HCT116 (cell line): Measurements from ENCODE around the gene TMEM244. TPM values are rescaled to one million over a fixed set of nuclear protein-coding genes. Genes with fewer than 3 reads are reported as not detected.
A peak's percentile ranks its signal among the peaks of the same experiment; 100 is the strongest.

Experiments
- ATAC-seq: fragments of 200-7000 bp; cut with Tn5 transposase; 2 replicates; pipeline ENCODE4 v1.9.1; 2020; ENCODE audit warnings: mild to moderate bottlenecking, moderate library complexity
- BruUV-seq: library from RNA; stranded (reverse); fragments of 400-500 nt; replicated peaks from 2 replicates; lab custom pipeline; 2021; lab: Mats Ljungman, UMichigan
- CTCF ChIA-PET: fragments of 300-600 bp; sonication (Branson Sonifier 250); formaldehyde crosslinking; loops from one replicate; lab custom pipeline; 2021; ENCODE audit warnings: antibody characterized with exemption; lab: Charles Lee
- POLR2A ChIA-PET: fragments of 300-600, 350-600 bp; sonication (Branson Sonifier 250); formaldehyde crosslinking; loops from one replicate; lab custom pipeline; 2021; ENCODE audit warnings: antibody characterized with exemption; lab: Charles Lee
- RAD21 ChIA-PET, 2 experiments: fragments of 300-600 bp; sonication (Branson Sonifier 250); formaldehyde crosslinking; loops; one replicate each; lab custom pipeline; 2023; ENCODE audit warnings: low total read pairs in 2 of 2; ENCODE audit not compliant: uncharacterized antibody in 2 of 2, unreplicated experiment in 2 of 2, low non-redundant PET in 1 of 2; lab: Charles Lee
- DNase-seq: peaks from one replicate; pipeline ENCODE4 v3.0.0-alpha.2; 2010; ENCODE audit warnings: low read depth, low spot score
- H2AFZ ChIP-seq: fragments of 200-600 bp; shearing (Covaris generic), sonication (generic); 2 replicates; pipeline ENCODE4 v1.6.1; 2017; ENCODE audit warnings: low read depth, mixed run types, mixed read lengths, antibody characterized with exemption, low read length; ENCODE audit not compliant: poor library complexity, severe bottlenecking
- H3K27ac ChIP-seq: 2 replicates; pipeline ENCODE4 v1.5.1; 2012; ENCODE audit warnings: low read depth, low read length
- H3K27me3 ChIP-seq: fragments of 200-600 bp; sonication (generic); 2 replicates; pipeline ENCODE4 v1.6.1; 2016; ENCODE audit warnings: mixed run types, low read length, mixed read lengths; ENCODE audit not compliant: insufficient read depth
- H3K36me3 ChIP-seq, 2 experiments: fragments of 200-500 bp in 1 of 2; fragments of 200-600 bp in 1 of 2; sonication (Bioruptor generic) in 1 of 2; sonication (generic) in 1 of 2; 2 replicates each; pipeline versions ENCODE4 v1.5.1 to v1.6.1; 2014 to 2016; ENCODE audit warnings: low read length in 2 of 2, inconsistent platforms in 1 of 2, mixed read lengths in 1 of 2, mixed run types in 1 of 2; ENCODE audit not compliant: insufficient read depth in 2 of 2, control insufficient read depth in 1 of 2
- H3K4me1 ChIP-seq, 2 experiments: fragments of 200-600 bp in 1 of 2; sonication (generic) in 1 of 2; 2 replicates each; pipeline versions ENCODE4 v1.5.1 to v1.6.1; 2012 to 2017; ENCODE audit warnings: low read length in 2 of 2, inconsistent platforms in 1 of 2, mild to moderate bottlenecking in 1 of 2, mixed read lengths in 1 of 2, mixed run types in 1 of 2, moderate library complexity in 1 of 2; ENCODE audit not compliant: insufficient read depth in 2 of 2, control insufficient read depth in 1 of 2
- H3K4me2 ChIP-seq: fragments of 200-600 bp; sonication (generic); 2 replicates; pipeline ENCODE4 v1.6.1; 2017; ENCODE audit warnings: mixed run types, low read length, mixed read lengths
- H3K4me3 ChIP-seq, 2 experiments: fragments of 200-600 bp in 1 of 2; sonication (generic) in 1 of 2; replicated peaks in 1 of 2; 2 replicates each; pipeline ENCODE4 v1.5.1; 2011 to 2016; ENCODE audit warnings: low read length in 2 of 2, control low read depth in 1 of 2, low read depth in 1 of 2, mild to moderate bottlenecking in 1 of 2, mixed read lengths in 1 of 2, mixed run types in 1 of 2
- H3K79me2 ChIP-seq: fragments of 200-600 bp; sonication (generic); 2 replicates; pipeline ENCODE4 v1.6.1; 2017; ENCODE audit warnings: mild to moderate bottlenecking, mixed run types, low read length, moderate library complexity, mixed read lengths; ENCODE audit not compliant: insufficient read depth
- H3K9ac ChIP-seq: fragments of 200-600 bp; sonication (generic); 2 replicates; pipeline ENCODE4 v1.6.1; 2016; ENCODE audit warnings: low read length, mixed read lengths
- H3K9me2 ChIP-seq: fragments of 200-600 bp; sonication (generic), shearing (Covaris generic); 2 replicates; pipeline ENCODE4 v1.6.1; 2017; ENCODE audit warnings: mixed run types, mild to moderate bottlenecking, moderate library complexity; ENCODE audit not compliant: insufficient read depth
- H3K9me3 ChIP-seq, 2 experiments: fragments of 200-500 bp in 1 of 2; fragments of 200-600 bp in 1 of 2; sonication (Bioruptor generic) in 1 of 2; sonication (generic) in 1 of 2; 2 replicates each; pipeline ENCODE4 v1.6.1; 2014 to 2017; ENCODE audit warnings: low read length in 2 of 2, mixed read lengths in 2 of 2, inconsistent platforms in 1 of 2, low read depth in 1 of 2, mild to moderate bottlenecking in 1 of 2, mixed run types in 1 of 2, moderate library complexity in 1 of 2; ENCODE audit not compliant: control insufficient read depth in 1 of 2, insufficient read depth in 1 of 2
- H4K20me1 ChIP-seq: fragments of 200-600 bp; sonication (generic), shearing (Covaris generic); 2 replicates; pipeline ENCODE4 v1.6.1; 2017; ENCODE audit warnings: mixed run types, mild to moderate bottlenecking, moderate library complexity; ENCODE audit not compliant: insufficient read depth
- CBX3 ChIP-seq: IDR thresholded peaks from 2 replicates; pipeline ENCODE4 v1.6.1; 2012; ENCODE audit warnings: low read depth
- CEBPB ChIP-seq: IDR thresholded peaks from 2 replicates; pipeline ENCODE4 v1.6.1; 2012; ENCODE audit warnings: low read depth
- EGR1 ChIP-seq: IDR thresholded peaks from 2 replicates; pipeline ENCODE4 v1.6.1; 2012; ENCODE audit warnings: low read depth
- ELF1 ChIP-seq: IDR thresholded peaks from 2 replicates; pipeline ENCODE4 v1.6.1; 2012; ENCODE audit warnings: low read depth, borderline replicate concordance
- EZH2 ChIP-seq: fragments of 200-600 bp; sonication (generic); IDR thresholded peaks from 2 replicates; pipeline ENCODE4 v1.6.1; 2017; ENCODE audit warnings: antibody characterized with exemption, mixed run types
- EZH2phosphoT487 ChIP-seq: fragments of 200-600 bp; IDR thresholded peaks from 2 replicates; pipeline ENCODE4 v1.6.1; 2018; ENCODE audit warnings: antibody characterized with exemption, borderline replicate concordance
- FOSL1 ChIP-seq: IDR thresholded peaks from 2 replicates; pipeline ENCODE4 v1.6.1; 2012; ENCODE audit warnings: low read depth
- JUND ChIP-seq: IDR thresholded peaks from 2 replicates; pipeline ENCODE4 v1.6.1; 2012
- POLR2A ChIP-seq: IDR thresholded peaks from 2 replicates; pipeline ENCODE4 v1.7.0; 2011; ENCODE audit warnings: borderline replicate concordance; ENCODE audit not compliant: insufficient read depth, insufficient read length; ENCODE audit errors: extremely low read depth
- SP1 ChIP-seq: IDR thresholded peaks from 2 replicates; pipeline ENCODE4 v1.6.1; 2012; ENCODE audit warnings: low read depth
- TCF7L2 ChIP-seq: IDR thresholded peaks from 2 replicates; pipeline ENCODE4 v1.7.0; 2011; ENCODE audit warnings: borderline replicate concordance, inconsistent platforms; ENCODE audit not compliant: insufficient read depth, insufficient read length; ENCODE audit errors: extremely low read depth
- YY1 ChIP-seq: IDR thresholded peaks from 2 replicates; pipeline ENCODE4 v1.6.1; 2011; ENCODE audit warnings: low read length, low read depth, moderate library complexity, mild to moderate bottlenecking; ENCODE audit not compliant: insufficient replicate concordance; ENCODE audit errors: extremely low read depth
- ZFX ChIP-seq: fragments of 450-650 bp; IDR thresholded peaks from 2 replicates; pipeline ENCODE4 v1.6.1; 2017
- ZNF274 ChIP-seq: fragments of 200-500 bp; sonication (Bioruptor generic); IDR thresholded peaks from 2 replicates; pipeline ENCODE4 v1.6.1; 2014; ENCODE audit warnings: mild to moderate bottlenecking, low read depth, low read length, inconsistent platforms
- intact Hi-C: fragments of 100-400 bp; cut with micrococcal nuclease; formaldehyde crosslinking; loops from 2 replicates; pipeline ENCODE4 v1.10.0; 2022
- total RNA-seq: library from RNA; stranded (reverse); gene quantifications from one replicate; pipeline ENCODE4 v1.2.1, GENCODE V29; 2021; ENCODE audit not compliant: unreplicated experiment
- TF ChIP-seq, protein P1 (sequence below): IDR thresholded peaks from 2 replicates; pipeline ENCODE4 v1.6.1; 2011; ENCODE audit warnings: mild to moderate bottlenecking, low read length, moderate library complexity; ENCODE audit not compliant: insufficient replicate concordance; ENCODE audit errors: extremely low read depth
- TF ChIP-seq, protein P2 (sequence below): IDR thresholded peaks from 2 replicates; pipeline ENCODE4 v1.6.1; 2012; ENCODE audit warnings: low read depth
- TF ChIP-seq, protein P3 (sequence below), 3 experiments: fragments of 200-600 bp in 1 of 3; sonication (generic) in 1 of 3; IDR thresholded peaks in 2 of 3; conservative IDR thresholded peaks in 1 of 3; 2 replicates each; pipeline ENCODE4 v1.5.1; 2012 to 2017; ENCODE audit warnings: low read depth in 2 of 3, low read length in 2 of 3, antibody characterized with exemption in 1 of 3, borderline replicate concordance in 1 of 3, control low read depth in 1 of 3, mild to moderate bottlenecking in 1 of 3, mixed read lengths in 1 of 3, mixed run types in 1 of 3, moderate library complexity in 1 of 3; ENCODE audit not compliant: insufficient read depth in 1 of 3
- TF ChIP-seq, protein P4 (sequence below): IDR thresholded peaks from 2 replicates; pipeline ENCODE4 v1.6.1; 2012
- TF ChIP-seq, protein P5 (sequence below): IDR thresholded peaks from 2 replicates; pipeline ENCODE4 v1.6.1; 2012

TMEM244 gene
- total RNA-seq, 1 experiment from 2014 or later = not detected

DNA sequence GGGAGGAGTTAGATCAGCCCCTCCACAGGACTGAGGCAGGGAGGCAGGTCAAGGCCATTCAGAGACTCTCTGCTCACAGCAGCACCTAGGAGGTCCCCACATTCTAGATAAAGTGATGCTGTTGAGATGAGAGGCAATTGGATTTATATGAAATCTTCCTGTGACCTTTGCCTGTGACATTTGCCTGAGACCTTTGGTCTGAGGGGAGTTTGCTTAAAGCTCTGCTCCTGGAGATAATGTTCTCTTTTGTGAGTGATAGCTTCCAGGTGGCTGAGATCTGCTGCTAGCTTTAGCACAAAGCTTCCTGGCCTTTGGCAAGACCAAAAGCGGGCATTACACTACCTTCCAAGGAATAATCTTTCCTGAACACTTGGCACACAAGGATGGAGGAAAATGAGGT is 43.3 kb downstream of the TMEM244 start (continued):
- TF ChIP-seq YY1 (no peak), SP1 (no peak)

DNA sequence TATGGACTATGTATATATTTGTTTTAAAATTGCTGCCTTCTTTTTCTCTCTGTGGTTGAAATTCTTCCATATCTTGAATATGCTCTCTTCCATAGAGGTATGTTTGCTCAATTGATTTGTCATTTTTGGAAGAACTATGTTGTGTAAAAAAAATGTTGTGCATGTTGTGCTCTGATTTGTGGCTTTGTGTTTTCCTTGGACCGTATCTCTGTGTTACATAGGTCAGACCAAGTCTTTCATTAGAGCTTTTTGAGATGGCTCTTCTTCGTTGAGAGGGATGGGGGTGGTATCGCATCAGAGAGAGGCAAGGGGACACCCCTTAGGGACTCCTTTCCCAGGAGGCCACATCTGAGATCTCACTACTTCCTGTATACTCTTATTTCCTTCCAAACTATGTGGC is 43.8 kb downstream of the TMEM244 start:
- H3K79me2 ChIP-seq = no peaks in the 10 kb centered on the region
- H3K27ac ChIP-seq = no peak overlapping the region
- intact Hi-C loops = no loop called here
- ChIA-PET POLR2A (no interaction called here), CTCF (interaction anchor here (1.0 kb wide), 1 partner anchor 35 kb away, joined by 3 read pairs; no protein-coding TSS in a partner anchor), RAD21 (no interaction called here)
- H3K36me3 ChIP-seq = no peaks in the 10 kb centered on the region
- no peaks in the 10 kb centered on the region for H3K4me1 ChIP-seq
- no TSS peak for BruUV-seq
- H3K9me3 ChIP-seq = no peaks in the 10 kb centered on the region
- H3K4me3 ChIP-seq = no peak overlapping the region
- TF ChIP-seq EZH2phosphoT487 = no peak
- TF ChIP-seq, protein P1, sequence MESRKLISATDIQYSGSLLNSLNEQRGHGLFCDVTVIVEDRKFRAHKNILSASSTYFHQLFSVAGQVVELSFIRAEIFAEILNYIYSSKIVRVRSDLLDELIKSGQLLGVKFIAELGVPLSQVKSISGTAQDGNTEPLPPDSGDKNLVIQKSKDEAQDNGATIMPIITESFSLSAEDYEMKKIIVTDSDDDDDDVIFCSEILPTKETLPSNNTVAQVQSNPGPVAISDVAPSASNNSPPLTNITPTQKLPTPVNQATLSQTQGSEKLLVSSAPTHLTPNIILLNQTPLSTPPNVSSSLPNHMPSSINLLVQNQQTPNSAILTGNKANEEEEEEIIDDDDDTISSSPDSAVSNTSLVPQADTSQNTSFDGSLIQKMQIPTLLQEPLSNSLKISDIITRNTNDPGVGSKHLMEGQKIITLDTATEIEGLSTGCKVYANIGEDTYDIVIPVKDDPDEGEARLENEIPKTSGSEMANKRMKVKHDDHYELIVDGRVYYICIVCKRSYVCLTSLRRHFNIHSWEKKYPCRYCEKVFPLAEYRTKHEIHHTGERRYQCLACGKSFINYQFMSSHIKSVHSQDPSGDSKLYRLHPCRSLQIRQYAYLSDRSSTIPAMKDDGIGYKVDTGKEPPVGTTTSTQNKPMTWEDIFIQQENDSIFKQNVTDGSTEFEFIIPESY = no peak
- TF ChIP-seq TCF7L2 = no peak
- TF ChIP-seq, protein P2, sequence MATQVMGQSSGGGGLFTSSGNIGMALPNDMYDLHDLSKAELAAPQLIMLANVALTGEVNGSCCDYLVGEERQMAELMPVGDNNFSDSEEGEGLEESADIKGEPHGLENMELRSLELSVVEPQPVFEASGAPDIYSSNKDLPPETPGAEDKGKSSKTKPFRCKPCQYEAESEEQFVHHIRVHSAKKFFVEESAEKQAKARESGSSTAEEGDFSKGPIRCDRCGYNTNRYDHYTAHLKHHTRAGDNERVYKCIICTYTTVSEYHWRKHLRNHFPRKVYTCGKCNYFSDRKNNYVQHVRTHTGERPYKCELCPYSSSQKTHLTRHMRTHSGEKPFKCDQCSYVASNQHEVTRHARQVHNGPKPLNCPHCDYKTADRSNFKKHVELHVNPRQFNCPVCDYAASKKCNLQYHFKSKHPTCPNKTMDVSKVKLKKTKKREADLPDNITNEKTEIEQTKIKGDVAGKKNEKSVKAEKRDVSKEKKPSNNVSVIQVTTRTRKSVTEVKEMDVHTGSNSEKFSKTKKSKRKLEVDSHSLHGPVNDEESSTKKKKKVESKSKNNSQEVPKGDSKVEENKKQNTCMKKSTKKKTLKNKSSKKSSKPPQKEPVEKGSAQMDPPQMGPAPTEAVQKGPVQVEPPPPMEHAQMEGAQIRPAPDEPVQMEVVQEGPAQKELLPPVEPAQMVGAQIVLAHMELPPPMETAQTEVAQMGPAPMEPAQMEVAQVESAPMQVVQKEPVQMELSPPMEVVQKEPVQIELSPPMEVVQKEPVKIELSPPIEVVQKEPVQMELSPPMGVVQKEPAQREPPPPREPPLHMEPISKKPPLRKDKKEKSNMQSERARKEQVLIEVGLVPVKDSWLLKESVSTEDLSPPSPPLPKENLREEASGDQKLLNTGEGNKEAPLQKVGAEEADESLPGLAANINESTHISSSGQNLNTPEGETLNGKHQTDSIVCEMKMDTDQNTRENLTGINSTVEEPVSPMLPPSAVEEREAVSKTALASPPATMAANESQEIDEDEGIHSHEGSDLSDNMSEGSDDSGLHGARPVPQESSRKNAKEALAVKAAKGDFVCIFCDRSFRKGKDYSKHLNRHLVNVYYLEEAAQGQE = no peak
- no peak for TF ChIP-seq ZFX
- TF ChIP-seq ZNF274 = no peak
- TF ChIP-seq, protein P3, sequence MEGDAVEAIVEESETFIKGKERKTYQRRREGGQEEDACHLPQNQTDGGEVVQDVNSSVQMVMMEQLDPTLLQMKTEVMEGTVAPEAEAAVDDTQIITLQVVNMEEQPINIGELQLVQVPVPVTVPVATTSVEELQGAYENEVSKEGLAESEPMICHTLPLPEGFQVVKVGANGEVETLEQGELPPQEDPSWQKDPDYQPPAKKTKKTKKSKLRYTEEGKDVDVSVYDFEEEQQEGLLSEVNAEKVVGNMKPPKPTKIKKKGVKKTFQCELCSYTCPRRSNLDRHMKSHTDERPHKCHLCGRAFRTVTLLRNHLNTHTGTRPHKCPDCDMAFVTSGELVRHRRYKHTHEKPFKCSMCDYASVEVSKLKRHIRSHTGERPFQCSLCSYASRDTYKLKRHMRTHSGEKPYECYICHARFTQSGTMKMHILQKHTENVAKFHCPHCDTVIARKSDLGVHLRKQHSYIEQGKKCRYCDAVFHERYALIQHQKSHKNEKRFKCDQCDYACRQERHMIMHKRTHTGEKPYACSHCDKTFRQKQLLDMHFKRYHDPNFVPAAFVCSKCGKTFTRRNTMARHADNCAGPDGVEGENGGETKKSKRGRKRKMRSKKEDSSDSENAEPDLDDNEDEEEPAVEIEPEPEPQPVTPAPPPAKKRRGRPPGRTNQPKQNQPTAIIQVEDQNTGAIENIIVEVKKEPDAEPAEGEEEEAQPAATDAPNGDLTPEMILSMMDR (IDR thresholded peaks at IDR 0.05 in 2 of 3, conservative IDR thresholded peaks at IDR 0.05 in 1 of 3; ENCODE audit: borderline replicate concordance in 1 of 3, insufficient read depth in 1 of 3, low read depth in 2 of 3, low read length in 2 of 3) = no peak
- no peak for TF ChIP-seq POLR2A
- TF ChIP-seq YY1 = no peak
- no peak for TF ChIP-seq EZH2
- TF ChIP-seq FOSL1 = no peak
- TF ChIP-seq EGR1 = no peak
- TF ChIP-seq, protein P4, sequence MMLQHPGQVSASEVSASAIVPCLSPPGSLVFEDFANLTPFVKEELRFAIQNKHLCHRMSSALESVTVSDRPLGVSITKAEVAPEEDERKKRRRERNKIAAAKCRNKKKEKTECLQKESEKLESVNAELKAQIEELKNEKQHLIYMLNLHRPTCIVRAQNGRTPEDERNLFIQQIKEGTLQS = no peak
- no peak for TF ChIP-seq CEBPB
- no peak for TF ChIP-seq JUND
- TF ChIP-seq, protein P5, sequence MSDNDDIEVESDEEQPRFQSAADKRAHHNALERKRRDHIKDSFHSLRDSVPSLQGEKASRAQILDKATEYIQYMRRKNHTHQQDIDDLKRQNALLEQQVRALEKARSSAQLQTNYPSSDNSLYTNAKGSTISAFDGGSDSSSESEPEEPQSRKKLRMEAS = no peak
- TF ChIP-seq ELF1 = no peak
- no peak for TF ChIP-seq CBX3
- peaks cover 8% of the 10 kb centered on the region; the same call in 1 of the 2 replicates for H3K9me2 ChIP-seq
- H2AFZ ChIP-seq = peak overlapping the region; percentile 62
- DNase-seq (no peak), ATAC-seq (no peak)
- H3K27me3 ChIP-seq = no peaks in the 10 kb centered on the region
- no peak overlapping the region for H3K4me2 ChIP-seq
- no peaks in the 10 kb centered on the region for H4K20me1 ChIP-seq
- no peak overlapping the region for H3K9ac ChIP-seq
